ENCODE data around the gene CD53. TPM values are rescaled to one million over a fixed set of nuclear protein-coding genes. Genes with fewer than 3 reads are reported as not detected.
"Not testable (repeated sequence)": the region's sequence is repeated elsewhere in the genome, so short reads cannot be mapped to it uniquely, and the experiment has no call there.

The CD53 gene
- total RNA-seq, 1 donor from 2014 or later = not detected

GRCh38 chr1:110928904-110929303 is 56.0 kb downstream of the CD53 start:
- H3K27ac Mint-ChIP-seq (ENCODE audit: unreplicated experiment) = no peak overlapping the region
- peaks cover 13% of the 10 kb centered on the region for H3K9me3 Mint-ChIP-seq (ENCODE audit: low read depth)
- peaks cover 6% of the 10 kb centered on the region for H3K27me3 Mint-ChIP-seq (ENCODE audit: low read depth)
- TF ChIP-seq CTCF (IDR thresholded peaks at IDR 0.05) = no peak
- no peak for DNase-seq (ENCODE audit: low spot score)
- H3K4me3 Mint-ChIP-seq (ENCODE audit: unreplicated experiment) = no peak overlapping the region
- no peaks in the 10 kb centered on the region for H3K4me1 Mint-ChIP-seq (ENCODE audit: low read depth)
- H3K36me3 Mint-ChIP-seq (ENCODE audit: low read depth) = no peaks in the 10 kb centered on the region

- not testable (repeated sequence) for H3K27me3 Mint-ChIP-seq (ENCODE audit: low read depth); DNase-seq (ENCODE audit: low spot score); H3K27ac Mint-ChIP-seq (ENCODE audit: unreplicated experiment); H3K4me1 Mint-ChIP-seq (ENCODE audit: low read depth); H3K4me3 Mint-ChIP-seq (ENCODE audit: unreplicated experiment); H3K36me3 Mint-ChIP-seq (ENCODE audit: low read depth)
- peaks cover 22% of the 10 kb centered on the region for H3K9me3 Mint-ChIP-seq (ENCODE audit: low read depth)
Measured at GRCh38 chr1:110931097-110931496, 58.1 kb downstream of the CD53 start.

- DNase-seq (ENCODE audit: low spot score) = no peak
- no peak overlapping the region for H3K27ac Mint-ChIP-seq (ENCODE audit: unreplicated experiment)
- no peaks in the 10 kb centered on the region for H3K4me1 Mint-ChIP-seq (ENCODE audit: low read depth)
- no peak for TF ChIP-seq CTCF (IDR thresholded peaks at IDR 0.05)
- peaks cover 45% of the 10 kb centered on the region for H3K9me3 Mint-ChIP-seq (ENCODE audit: low read depth)
- no peaks in the 10 kb centered on the region for H3K36me3 Mint-ChIP-seq (ENCODE audit: low read depth)
- no peaks in the 10 kb centered on the region for H3K27me3 Mint-ChIP-seq (ENCODE audit: low read depth)
- no peak overlapping the region for H3K4me3 Mint-ChIP-seq (ENCODE audit: unreplicated experiment)
Measured at GRCh38 chr1:110936567-110936966, 63.6 kb downstream of the CD53 start.

GRCh38 chr1:110944806-110945205 is 71.9 kb downstream of the CD53 start:
- Mint-ChIP-seq H3K4me3 (ENCODE audit: unreplicated experiment) (no peak overlapping the region), H3K4me1 (ENCODE audit: low read depth) (no peaks in the 10 kb centered on the region), H3K27me3 (ENCODE audit: low read depth) (no peaks in the 10 kb centered on the region), H3K9me3 (ENCODE audit: low read depth) (peaks cover 17% of the 10 kb centered on the region), H3K36me3 (ENCODE audit: low read depth) (peaks cover 14% of the 10 kb centered on the region), H3K27ac (ENCODE audit: unreplicated experiment) (no peak overlapping the region)
- no peak for TF ChIP-seq CTCF (IDR thresholded peaks at IDR 0.05)
- no peak for DNase-seq (ENCODE audit: low spot score)

- no peak overlapping the region for H3K27ac Mint-ChIP-seq (ENCODE audit: unreplicated experiment)
- H3K27me3 Mint-ChIP-seq (ENCODE audit: low read depth) = no peaks in the 10 kb centered on the region
Measured at GRCh38 chr1:110945626-110946025, 72.7 kb downstream of the CD53 start.

More at GRCh38 chr1:110945626-110946025, 72.7 kb downstream of the CD53 start:
- Mint-ChIP-seq H3K4me1 (ENCODE audit: low read depth) (no peaks in the 10 kb centered on the region), H3K4me3 (ENCODE audit: unreplicated experiment) (no peak overlapping the region), H3K36me3 (ENCODE audit: low read depth) (peaks cover 19% of the 10 kb centered on the region), H3K9me3 (ENCODE audit: low read depth) (peaks cover 10% of the 10 kb centered on the region)
- no peak for TF ChIP-seq CTCF (IDR thresholded peaks at IDR 0.05)
- no peak for DNase-seq (ENCODE audit: low spot score)
